HEK293 (cell line): ENCODE measurements around the gene SAMD4A.
A peak's percentile ranks its signal among the peaks of the same experiment; 100 is the strongest.

Experiments
- CTCF ChIA-PET: fragments of 350-600 bp; formaldehyde crosslinking; extraction: SDS; loops from one replicate; lab custom pipeline; 2021; ENCODE audit warnings: antibody characterized with exemption; lab: Yijun Ruan, JAX
- POLR2A ChIA-PET: fragments of 300-600 bp; formaldehyde crosslinking; extraction: SDS; loops from one replicate; lab custom pipeline; 2020; ENCODE audit warnings: antibody characterized with exemption, inconsistent platforms; lab: Yijun Ruan, JAX
- H3K27ac ChIP-seq: fragments of 200-500 bp; sonication (Bioruptor generic); 2 replicates; pipeline ENCODE4 v1.5.1; 2014; ENCODE audit warnings: low read depth, low read length, control low read depth, inconsistent platforms; ENCODE audit errors: extremely low read depth
- H3K36me3 ChIP-seq, 2 experiments: fragments of 200-500 bp in 1 of 2; sonication (Bioruptor generic) in 1 of 2; 1 replicate in 1 of 2; 2 replicates in 1 of 2; pipeline ENCODE4 v1.5.1; 2014 to 2017; ENCODE audit warnings: inconsistent platforms in 2 of 2, low read length in 2 of 2; ENCODE audit not compliant: control insufficient read depth in 2 of 2, insufficient read depth in 1 of 2
- H3K4me1 ChIP-seq: fragments of 200-500 bp; sonication (Bioruptor generic); 2 replicates; pipeline ENCODE4 v1.5.1; 2014; ENCODE audit warnings: mild to moderate bottlenecking, low read length, inconsistent platforms; ENCODE audit not compliant: control insufficient read depth, insufficient read depth
- H3K4me3 ChIP-seq: 2 replicates; pipeline ENCODE4 v1.5.1; 2011; ENCODE audit warnings: low read depth, mild to moderate bottlenecking, control low read depth, low read length, moderate library complexity
- H3K9me3 ChIP-seq: fragments of 200-500 bp; sonication (Bioruptor generic); 2 replicates; pipeline ENCODE4 v1.5.1; 2014; ENCODE audit warnings: low read depth, low read length, inconsistent platforms; ENCODE audit not compliant: control insufficient read depth, insufficient read depth
- GLI4 ChIP-seq: fragments of 450-650 bp; formaldehyde crosslinking; IDR thresholded peaks from 2 replicates; pipeline ENCODE4 v1.5.1; 2016; ENCODE audit warnings: missing biosample characterization, missing genetic modification characterization
- GLIS2 ChIP-seq: fragments of 450-650 bp; formaldehyde crosslinking; IDR thresholded peaks from 2 replicates; pipeline ENCODE4 v1.5.1; 2016; ENCODE audit warnings: missing biosample characterization, missing genetic modification characterization
- INSM2 ChIP-seq: fragments of 450-650 bp; formaldehyde crosslinking; IDR thresholded peaks from 2 replicates; pipeline ENCODE4 v1.5.1; 2016; ENCODE audit warnings: missing biosample characterization, missing genetic modification characterization
- KLF16 ChIP-seq: fragments of 450-650 bp; formaldehyde crosslinking; IDR thresholded peaks from 2 replicates; pipeline ENCODE4 v1.5.1; 2017; ENCODE audit warnings: missing biosample characterization, missing genetic modification characterization
- KLF8 ChIP-seq: fragments of 450-650 bp; formaldehyde crosslinking; IDR thresholded peaks from 2 replicates; pipeline ENCODE4 v1.5.1; 2016; ENCODE audit warnings: missing biosample characterization, missing genetic modification characterization
- PATZ1 ChIP-seq: fragments of 450-650 bp; formaldehyde crosslinking; IDR thresholded peaks from 2 replicates; pipeline ENCODE4 v1.5.1; 2016; ENCODE audit warnings: missing biosample characterization, missing genetic modification characterization
- PRDM6 ChIP-seq: fragments of 450-650 bp; formaldehyde crosslinking; IDR thresholded peaks from 2 replicates; pipeline ENCODE4 v1.5.1; 2017; ENCODE audit warnings: missing biosample characterization, missing genetic modification characterization
- YY1 ChIP-seq: fragments of 450-650 bp; formaldehyde crosslinking; IDR thresholded peaks from 2 replicates; pipeline ENCODE4 v1.5.1; 2018; ENCODE audit warnings: missing biosample characterization, missing genetic modification characterization
- ZBTB7A ChIP-seq: fragments of 450-650 bp; formaldehyde crosslinking; IDR thresholded peaks from 2 replicates; pipeline ENCODE4 v1.5.1; 2016; ENCODE audit warnings: low read depth, missing biosample characterization, missing genetic modification characterization
- ZEB2 ChIP-seq: fragments of 450-650 bp; formaldehyde crosslinking; IDR thresholded peaks from 2 replicates; pipeline ENCODE4 v1.5.1; 2016; ENCODE audit warnings: missing biosample characterization, missing genetic modification characterization
- ZFHX2 ChIP-seq: fragments of 450-650 bp; formaldehyde crosslinking; conservative IDR thresholded peaks from 2 replicates; pipeline ENCODE4 v1.5.1; 2016; ENCODE audit warnings: missing biosample characterization, missing genetic modification characterization
- ZFP37 ChIP-seq: fragments of 450-650 bp; formaldehyde crosslinking; IDR thresholded peaks from 2 replicates; pipeline ENCODE4 v1.5.1; 2016; ENCODE audit warnings: missing biosample characterization, missing genetic modification characterization
- ZIC2 ChIP-seq: fragments of 450-650 bp; formaldehyde crosslinking; IDR thresholded peaks from 2 replicates; pipeline ENCODE4 v1.5.1; 2016; ENCODE audit warnings: missing biosample characterization, missing genetic modification characterization
- ZNF10 ChIP-seq: fragments of 450-650 bp; formaldehyde crosslinking; IDR thresholded peaks from 2 replicates; pipeline ENCODE4 v1.5.1; 2017; ENCODE audit warnings: missing biosample characterization, missing genetic modification characterization
- ZNF169 ChIP-seq: fragments of 450-650 bp; formaldehyde crosslinking; IDR thresholded peaks from 2 replicates; pipeline ENCODE4 v1.5.1; 2016; ENCODE audit warnings: missing biosample characterization, missing genetic modification characterization
- ZNF2 ChIP-seq: fragments of 450-650 bp; formaldehyde crosslinking; IDR thresholded peaks from 2 replicates; pipeline ENCODE4 v1.5.1; 2016; ENCODE audit warnings: missing biosample characterization, missing genetic modification characterization
- ZNF214 ChIP-seq: fragments of 450-650 bp; formaldehyde crosslinking; IDR thresholded peaks from 2 replicates; pipeline ENCODE4 v1.5.1; 2017; ENCODE audit warnings: missing biosample characterization, mild to moderate bottlenecking, missing genetic modification characterization, borderline replicate concordance
- ZNF335 ChIP-seq: fragments of 450-650 bp; formaldehyde crosslinking; conservative IDR thresholded peaks from 2 replicates; pipeline ENCODE4 v1.5.1; 2016; ENCODE audit warnings: missing biosample characterization, missing genetic modification characterization
- ZNF366 ChIP-seq: fragments of 450-650 bp; formaldehyde crosslinking; conservative IDR thresholded peaks from 2 replicates; pipeline ENCODE4 v1.5.1; 2016; ENCODE audit warnings: missing biosample characterization, missing genetic modification characterization
- ZNF501 ChIP-seq: fragments of 450-650 bp; formaldehyde crosslinking; IDR thresholded peaks from 2 replicates; pipeline ENCODE4 v1.5.1; 2016; ENCODE audit warnings: missing biosample characterization, missing genetic modification characterization
- ZNF530 ChIP-seq: fragments of 450-650 bp; formaldehyde crosslinking; IDR thresholded peaks from 2 replicates; pipeline ENCODE4 v1.5.1; 2016; ENCODE audit warnings: low read depth, missing biosample characterization, missing genetic modification characterization
- ZNF555 ChIP-seq: fragments of 450-650 bp; formaldehyde crosslinking; conservative IDR thresholded peaks from 2 replicates; pipeline ENCODE4 v1.5.1; 2017; ENCODE audit warnings: missing biosample characterization, mild to moderate bottlenecking, missing genetic modification characterization, inconsistent platforms
- ZNF639 ChIP-seq: fragments of 450-650 bp; formaldehyde crosslinking; IDR thresholded peaks from 2 replicates; pipeline ENCODE4 v1.5.1; 2016; ENCODE audit warnings: missing biosample characterization, missing genetic modification characterization
- ZSCAN23 ChIP-seq: fragments of 450-650 bp; formaldehyde crosslinking; IDR thresholded peaks from 2 replicates; pipeline ENCODE4 v1.5.1; 2016; ENCODE audit warnings: missing biosample characterization, missing genetic modification characterization
- ZXDB ChIP-seq: fragments of 450-650 bp; formaldehyde crosslinking; IDR thresholded peaks from 2 replicates; pipeline ENCODE4 v1.5.1; 2016; ENCODE audit warnings: missing biosample characterization, missing genetic modification characterization
- TF ChIP-seq, protein P1 (sequence below): IDR thresholded peaks from 2 replicates; pipeline ENCODE4 v1.6.1; 2011; ENCODE audit warnings: mild to moderate bottlenecking, low read depth, low read length, borderline replicate concordance
- TF ChIP-seq, protein P2 (sequence below): fragments of 450-650 bp; formaldehyde crosslinking; IDR thresholded peaks from 2 replicates; pipeline ENCODE4 v1.5.1; 2017; ENCODE audit warnings: missing biosample characterization, missing genetic modification characterization

Gene SAMD4A

DNA sequence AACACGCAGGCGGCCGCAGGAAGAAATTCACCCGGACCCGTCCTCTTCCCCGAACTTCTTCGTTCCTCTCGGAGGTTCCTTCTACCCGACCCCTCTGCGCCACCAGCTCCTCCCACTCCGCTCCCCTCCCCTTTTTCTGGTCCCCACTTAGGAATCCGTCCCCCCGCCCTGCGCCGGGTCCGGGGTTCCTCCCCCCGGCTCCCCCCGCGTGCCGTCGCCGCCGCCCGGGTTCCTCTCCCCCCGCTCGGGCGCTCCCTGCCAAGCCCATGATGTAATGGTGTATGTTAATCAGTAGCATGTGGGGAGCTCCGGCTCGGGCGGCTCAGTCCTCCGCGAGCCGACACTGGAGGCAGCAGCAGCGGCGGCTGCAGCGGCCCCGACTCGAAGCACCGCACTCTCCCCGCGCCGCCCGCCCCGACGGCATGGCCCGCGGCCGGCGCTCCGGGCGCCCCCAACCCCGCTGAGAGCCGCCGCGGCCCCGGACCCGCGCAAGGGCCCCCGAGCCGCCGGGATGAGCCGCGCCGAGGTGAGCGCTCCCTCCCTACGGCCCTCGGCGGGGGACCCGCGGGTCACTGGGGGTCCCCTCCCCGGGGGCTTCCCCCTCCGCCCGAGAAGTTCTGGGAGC lies 1.0 kb upstream of the SAMD4A start (continued):
- no peak for TF ChIP-seq ZNF169 (tag by site-specific recombination)
- no peak for TF ChIP-seq ZNF555 (tag by site-specific recombination)
- no peak for TF ChIP-seq ZNF530
- TF ChIP-seq YY1 (tag by site-specific recombination), result no peak
- TF ChIP-seq, protein P1, sequence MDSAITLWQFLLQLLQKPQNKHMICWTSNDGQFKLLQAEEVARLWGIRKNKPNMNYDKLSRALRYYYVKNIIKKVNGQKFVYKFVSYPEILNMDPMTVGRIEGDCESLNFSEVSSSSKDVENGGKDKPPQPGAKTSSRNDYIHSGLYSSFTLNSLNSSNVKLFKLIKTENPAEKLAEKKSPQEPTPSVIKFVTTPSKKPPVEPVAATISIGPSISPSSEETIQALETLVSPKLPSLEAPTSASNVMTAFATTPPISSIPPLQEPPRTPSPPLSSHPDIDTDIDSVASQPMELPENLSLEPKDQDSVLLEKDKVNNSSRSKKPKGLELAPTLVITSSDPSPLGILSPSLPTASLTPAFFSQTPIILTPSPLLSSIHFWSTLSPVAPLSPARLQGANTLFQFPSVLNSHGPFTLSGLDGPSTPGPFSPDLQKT, result no peak
- peak; percentile 72; the same call in 1 of the 2 replicates for TF ChIP-seq ZNF10 (tag by site-specific recombination)
- TF ChIP-seq, protein P2, sequence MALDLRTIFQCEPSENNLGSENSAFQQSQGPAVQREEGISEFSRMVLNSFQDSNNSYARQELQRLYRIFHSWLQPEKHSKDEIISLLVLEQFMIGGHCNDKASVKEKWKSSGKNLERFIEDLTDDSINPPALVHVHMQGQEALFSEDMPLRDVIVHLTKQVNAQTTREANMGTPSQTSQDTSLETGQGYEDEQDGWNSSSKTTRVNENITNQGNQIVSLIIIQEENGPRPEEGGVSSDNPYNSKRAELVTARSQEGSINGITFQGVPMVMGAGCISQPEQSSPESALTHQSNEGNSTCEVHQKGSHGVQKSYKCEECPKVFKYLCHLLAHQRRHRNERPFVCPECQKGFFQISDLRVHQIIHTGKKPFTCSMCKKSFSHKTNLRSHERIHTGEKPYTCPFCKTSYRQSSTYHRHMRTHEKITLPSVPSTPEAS (tag by site-specific recombination), result no peak
- TF ChIP-seq GLI4 (tag by site-specific recombination), result no peak
- TF ChIP-seq ZEB2, result peak; percentile 89
- 0 out of 2 replicates have a peak, but pooled peaks have one; percentile 12 for TF ChIP-seq INSM2
- no peak; the same call in 1 of the 2 replicates for TF ChIP-seq ZNF639 (tag by site-specific recombination)
- TF ChIP-seq ZNF366 (tag by site-specific recombination), result no peak
- 0 out of 2 replicates have a peak, but pooled peaks have one; percentile 53 for TF ChIP-seq ZFP37 (tag by site-specific recombination)
- no peak for TF ChIP-seq PRDM6
- no peak; the same call in 1 of the 2 replicates for TF ChIP-seq KLF16 (tag by site-specific recombination)
- no peak for TF ChIP-seq ZNF214 (tag by site-specific recombination)
- TF ChIP-seq ZNF2, result no peak
- no peak for TF ChIP-seq ZSCAN23 (tag by site-specific recombination)
- 0 out of 2 replicates have a peak, but pooled peaks have one; percentile 39 for TF ChIP-seq ZXDB (tag by site-specific recombination)

DNA sequence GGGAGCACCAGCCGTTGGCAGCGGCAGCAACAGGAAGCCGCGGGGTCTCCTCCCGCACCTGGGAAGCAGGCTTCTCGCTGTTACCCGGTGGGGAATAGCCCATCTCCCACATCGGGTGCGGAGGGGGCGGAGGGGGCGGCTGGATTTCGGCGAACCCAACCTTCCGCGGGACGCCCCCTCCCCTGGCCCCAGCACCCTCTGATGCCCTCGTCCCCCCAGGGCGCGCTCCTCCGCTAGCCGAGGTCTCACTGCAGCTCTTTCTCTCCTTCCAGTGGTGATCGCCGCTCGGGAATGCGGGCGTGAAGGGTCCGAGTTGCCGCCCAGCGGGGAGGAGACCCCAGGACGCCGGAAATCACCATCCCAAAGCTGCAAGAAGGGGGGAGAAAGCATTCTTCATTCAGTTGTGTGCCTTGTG lies 303 bp downstream of the SAMD4A start:
- H3K4me3 ChIP-seq, result peak overlapping the region; percentile 77
- H3K27ac ChIP-seq, result peak overlapping the region; percentile 77; the same call in 1 of the 2 replicates
- H3K4me1 ChIP-seq, result peaks cover 5% of the 10 kb centered on the region; the same call in 1 of the 2 replicates
- peaks cover 0 to 6% of the 10 kb centered on the region in 2 experiments; a peak in 1 of 3 replicates for H3K36me3 ChIP-seq
- POLR2A ChIA-PET, result interaction anchor here (0.6 to 2.7 kb wide), 12 partner anchors 10 to 239 kb away, joined by 3 to 23 read pairs (median 4); no protein-coding TSS in a partner anchor
- no peaks in the 10 kb centered on the region for H3K9me3 ChIP-seq
- CTCF ChIA-PET, result interaction anchor here (0.6 to 2.1 kb wide), 8 partner anchors 33 to 239 kb away, joined by 3 to 13 read pairs (median 3); no protein-coding TSS in a partner anchor
- peak; percentile 61 for TF ChIP-seq PATZ1 (tag by site-specific recombination)
- TF ChIP-seq ZFHX2 (tag by site-specific recombination), result peak; percentile 59; the same call in 1 of the 2 replicates
- peak; percentile 76 for TF ChIP-seq ZIC2 (tag by site-specific recombination)
- peak; percentile 41; the same call in 1 of the 2 replicates for TF ChIP-seq ZNF501
- peak; percentile 79 for TF ChIP-seq GLIS2 (tag by site-specific recombination)
- 0 out of 2 replicates have a peak, but pooled peaks have one; percentile 5 for TF ChIP-seq KLF8 (tag by site-specific recombination)
- TF ChIP-seq ZBTB7A (tag by site-specific recombination), result peak; percentile 46; the same call in 1 of the 2 replicates
- TF ChIP-seq ZNF335 (tag by site-specific recombination), result peak; percentile 35; the same call in 1 of the 2 replicates
